Activated CD4-positive, CD25-positive, alpha-beta regulatory T cell treated with anti-CD3 and anti-CD28 coated beads, Interleukin-2, amount 50 U/mL, for 72 hours (primary cell): Measurements from ENCODE around the gene TBC1D22A.
"Not testable (repeated sequence)": the region's sequence is repeated elsewhere in the genome, so short reads cannot be mapped to it uniquely, and the experiment has no call there.

Source experiments
- DNase-seq: peaks from one replicate; pipeline ENCODE4 v3.0.0; 2021

Gene TBC1D22A

DNA sequence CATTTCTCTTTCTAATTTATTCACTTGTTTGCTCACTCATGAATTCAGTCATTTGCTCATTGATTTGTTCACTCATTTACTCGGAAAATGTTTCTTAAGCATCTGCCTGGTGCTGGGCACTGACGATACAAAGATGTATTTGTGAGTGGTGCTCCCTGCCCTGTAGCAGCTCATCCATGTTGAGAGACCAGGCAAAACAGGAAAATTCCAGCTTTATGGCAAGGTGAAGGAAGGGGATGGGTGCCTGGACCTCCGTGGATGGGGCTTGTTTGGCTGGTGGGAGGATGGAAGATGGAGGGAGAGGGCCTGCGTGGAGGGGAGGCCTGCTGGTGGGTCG is 53.1 kb downstream of the TBC1D22A start:
- no peak for DNase-seq

DNA sequence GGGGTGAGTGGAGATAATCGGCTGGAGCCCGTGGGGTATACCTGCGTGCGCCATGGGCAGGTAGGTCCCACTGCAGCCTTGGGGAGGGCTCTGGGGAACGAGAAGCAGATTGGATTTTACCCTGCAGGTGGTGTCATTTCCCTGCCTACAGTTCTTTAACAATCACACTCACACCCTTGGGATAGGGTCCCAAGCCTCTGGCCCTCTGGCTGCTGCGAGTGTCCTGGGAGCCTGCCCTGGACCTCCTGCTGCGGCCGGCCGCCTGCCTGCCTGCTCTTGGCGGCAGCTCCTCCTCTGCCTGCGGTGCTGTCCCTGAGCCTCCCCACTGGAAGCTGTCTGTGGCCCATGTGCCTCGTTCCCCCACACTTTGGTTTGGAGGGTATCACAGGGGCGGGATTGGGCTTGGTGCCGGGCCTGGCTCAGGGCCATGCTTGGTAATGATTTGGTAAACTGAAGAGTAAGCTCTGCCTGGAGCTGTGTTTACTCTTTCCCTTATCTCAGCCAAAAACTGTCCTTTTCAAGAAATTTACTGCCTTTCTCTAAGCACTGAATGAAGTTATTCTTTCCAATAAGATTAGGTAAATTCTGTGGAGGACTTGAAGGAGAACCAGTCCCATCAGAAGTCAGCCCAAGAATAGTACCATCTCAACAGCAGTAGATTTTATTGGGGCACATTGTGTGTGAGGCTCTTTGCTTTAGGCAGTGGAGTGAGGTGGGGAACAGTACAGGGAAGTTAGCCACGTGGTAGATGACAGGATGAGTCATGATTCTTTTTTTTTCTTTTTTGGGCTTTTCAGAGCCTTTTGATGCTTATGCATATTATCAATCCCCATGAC is 53.7 kb downstream of the TBC1D22A start:
- DNase-seq, result no peak

DNA sequence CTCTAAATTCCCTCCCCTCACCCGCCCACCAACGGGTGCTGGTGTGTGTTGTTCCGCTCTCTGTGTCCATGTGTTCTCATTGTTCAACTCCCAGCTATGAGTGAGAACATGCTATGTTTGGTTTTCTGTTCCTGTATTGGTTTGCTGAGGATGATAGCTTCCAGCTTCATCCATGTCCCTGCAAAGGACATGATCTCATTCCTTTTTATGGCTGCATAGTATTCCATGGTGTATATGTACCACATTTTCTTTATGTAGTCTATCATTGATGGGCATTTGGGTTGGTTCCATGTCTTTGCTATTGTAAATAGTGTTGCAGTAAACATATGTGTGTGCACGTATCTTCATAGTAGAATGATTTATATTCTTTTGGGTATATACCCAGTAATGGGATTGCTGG is 54.9 kb downstream of the TBC1D22A start:
- DNase-seq, result not testable (repeated sequence)

DNA sequence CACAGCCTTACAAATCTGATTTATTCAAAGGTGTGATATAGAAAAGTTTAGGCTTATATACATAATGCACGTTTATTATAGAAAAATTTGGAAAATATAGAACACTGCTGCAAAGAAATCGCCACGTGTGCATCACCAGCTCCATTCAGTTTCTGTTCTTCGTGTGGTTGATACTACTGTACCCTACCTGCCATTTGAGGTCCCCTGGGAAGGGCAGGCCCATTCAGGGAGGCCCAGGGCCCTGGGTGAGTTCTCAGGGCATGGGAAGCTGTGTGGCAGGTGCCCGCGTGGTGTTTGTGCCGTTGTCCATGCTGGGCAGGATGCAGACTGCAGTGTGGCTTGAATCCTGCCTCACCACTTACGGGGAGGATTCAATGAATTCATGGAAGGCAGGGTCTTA is 60.8 kb downstream of the TBC1D22A start:
- no peak for DNase-seq

DNA sequence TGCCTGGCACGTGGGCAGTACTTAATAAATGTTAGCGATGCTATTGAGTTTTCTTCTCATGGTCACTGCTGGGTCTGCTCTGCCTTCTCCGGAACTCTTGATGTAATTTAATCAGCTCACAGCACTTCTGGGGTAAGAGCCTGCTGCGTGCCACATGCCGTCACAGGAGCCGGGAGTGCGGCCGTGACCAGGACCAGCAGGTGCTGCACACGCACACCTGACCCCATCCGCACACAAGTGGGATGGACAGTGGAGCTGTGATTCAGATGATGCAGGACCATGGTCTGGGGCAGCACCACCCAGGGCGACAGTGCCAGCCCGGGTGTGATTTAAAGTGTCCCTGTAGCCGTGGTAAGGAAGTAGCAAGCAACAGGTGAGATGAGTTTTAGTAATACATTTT is 61.2 kb downstream of the TBC1D22A start:
- DNase-seq, result no peak

DNA sequence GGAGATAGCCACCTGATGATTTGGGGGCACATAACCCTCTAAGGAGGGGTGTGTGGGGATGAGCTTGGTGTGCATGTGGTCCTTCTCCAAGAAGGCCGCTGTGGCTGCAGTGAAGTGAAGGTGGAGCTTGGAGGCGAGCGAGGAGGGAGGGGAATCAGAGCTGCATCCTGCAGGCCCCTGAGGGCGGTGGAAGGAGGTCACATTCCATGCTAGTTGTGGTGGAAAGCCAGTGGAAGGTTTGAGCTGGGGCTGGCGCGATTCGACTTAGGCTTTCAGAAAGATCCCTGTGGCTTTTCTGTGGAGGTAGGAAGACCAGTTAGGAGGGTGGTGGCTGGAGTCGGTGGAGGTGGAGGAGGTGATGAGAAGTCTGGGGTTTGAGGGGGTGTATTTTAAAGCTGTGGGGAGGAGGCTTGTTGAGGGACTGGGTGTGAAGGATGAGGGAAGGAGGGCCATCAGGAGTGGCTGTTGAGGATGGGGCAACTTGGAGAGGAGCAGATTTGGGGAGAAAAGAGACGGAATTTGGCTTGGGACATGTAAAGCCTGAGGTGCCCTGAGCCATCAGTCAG is 62.0 kb downstream of the TBC1D22A start:
- no peak for DNase-seq

DNA sequence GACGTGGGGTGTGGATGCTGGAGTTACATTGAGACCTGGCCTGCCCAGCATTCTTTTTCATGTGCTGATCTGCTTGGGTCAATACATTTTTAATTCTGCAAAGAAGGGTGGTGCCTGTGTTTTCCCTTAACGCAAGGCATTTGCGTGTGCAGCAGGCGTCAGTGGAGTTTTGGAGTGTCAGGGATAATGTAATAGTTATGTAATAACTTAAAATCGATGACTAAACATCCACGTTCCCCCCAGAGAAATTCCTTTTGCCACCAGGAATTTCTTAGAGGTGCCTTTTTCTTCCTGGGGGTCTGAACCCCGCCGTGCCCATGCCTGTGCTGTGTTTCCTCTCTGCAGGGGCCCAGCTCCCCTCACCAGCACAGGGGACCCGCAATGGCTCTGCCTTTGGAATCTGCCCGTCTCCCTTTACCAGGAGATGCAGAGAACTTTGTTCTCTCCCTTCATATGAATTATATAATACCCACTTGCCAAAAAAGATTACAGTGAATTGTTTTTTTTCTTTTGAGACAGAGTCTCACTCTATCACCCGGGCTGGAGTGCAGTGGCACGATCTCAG is 62.6 kb downstream of the TBC1D22A start:
- no peak for DNase-seq

DNA sequence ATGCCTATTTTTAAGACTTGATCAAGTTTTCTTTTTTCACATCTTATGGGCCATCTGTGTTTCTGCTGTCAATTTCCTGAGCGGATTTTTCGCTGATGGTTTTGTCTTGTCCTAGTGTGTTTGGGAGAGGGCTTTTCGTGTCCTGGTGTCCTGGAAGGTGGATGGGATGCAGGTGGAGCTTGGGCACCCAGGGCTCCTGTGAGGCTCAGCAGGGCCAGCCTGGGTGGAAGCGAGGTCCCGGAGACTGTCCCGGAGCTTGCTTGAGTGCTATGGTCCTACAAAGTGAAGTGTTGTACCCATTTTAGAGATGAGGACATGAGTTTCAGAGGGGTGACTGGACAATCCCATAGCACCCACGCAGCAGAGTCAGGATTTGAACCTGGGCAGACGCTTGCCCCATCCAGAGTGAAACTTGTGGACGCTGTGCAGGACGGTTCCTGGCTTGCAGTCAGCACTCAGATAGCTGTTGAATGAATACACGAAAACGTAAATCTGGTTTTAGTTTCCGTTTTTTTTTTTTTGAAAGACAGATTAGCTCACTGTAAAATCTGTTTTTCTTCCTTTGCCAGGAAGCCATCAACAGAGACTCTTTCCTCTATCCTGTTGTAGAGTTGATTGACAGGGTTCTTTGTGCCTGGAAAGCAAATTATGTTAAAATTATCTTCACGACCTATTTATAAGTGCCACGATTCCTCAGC is 64.1 kb downstream of the TBC1D22A start:
- no peak for DNase-seq

DNA sequence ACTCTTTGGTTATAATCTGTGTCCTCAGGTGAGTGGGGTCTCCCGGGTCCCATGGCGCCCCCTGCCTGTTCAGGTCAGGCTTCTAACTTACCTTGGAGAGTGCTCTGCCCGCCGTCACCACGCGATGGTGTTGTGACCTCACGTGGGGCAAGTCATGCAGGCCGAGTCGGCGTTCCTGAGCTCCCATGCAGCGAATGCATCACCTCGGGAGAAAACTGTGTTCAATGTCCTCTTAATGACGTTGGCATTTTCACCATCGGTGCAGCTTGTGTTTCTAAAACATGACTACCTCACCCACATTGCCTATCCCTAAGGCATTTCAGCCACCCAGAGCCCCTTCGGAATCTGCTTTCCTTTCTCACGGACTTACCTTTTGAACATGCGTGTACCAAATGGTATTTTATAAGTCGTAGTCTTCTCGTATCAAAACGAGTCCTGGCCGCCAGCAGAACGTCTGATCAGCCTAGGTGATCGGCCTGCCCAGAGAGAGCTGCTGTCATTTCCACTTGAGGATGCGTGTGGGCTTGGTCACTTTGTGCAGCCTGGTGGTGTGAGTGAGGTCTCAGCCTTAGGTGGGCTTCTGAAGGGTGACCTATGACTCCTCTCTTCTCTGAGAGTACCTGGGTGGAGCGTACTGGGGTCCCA is 64.8 kb downstream of the TBC1D22A start:
- no peak for DNase-seq

DNA sequence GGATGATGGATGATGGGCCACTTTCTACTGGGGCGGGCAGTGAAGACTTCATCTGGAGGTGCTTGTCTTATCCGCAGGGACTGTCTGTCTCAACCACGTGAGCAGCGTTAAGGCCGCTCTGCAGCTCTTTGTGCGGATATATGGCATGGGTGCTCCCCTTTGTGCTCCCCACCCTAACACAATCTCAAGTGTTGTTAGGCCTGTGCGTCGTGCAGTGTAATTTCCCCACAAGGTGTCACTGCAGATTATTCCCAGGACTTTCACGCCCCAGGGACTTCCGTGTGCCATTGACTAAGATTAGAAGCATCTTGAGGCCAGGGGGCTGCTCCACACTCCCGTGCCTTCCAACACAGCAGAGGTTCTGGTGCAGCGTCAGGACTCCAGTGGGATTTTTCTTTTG is 65.3 kb downstream of the TBC1D22A start:
- no peak for DNase-seq

DNA sequence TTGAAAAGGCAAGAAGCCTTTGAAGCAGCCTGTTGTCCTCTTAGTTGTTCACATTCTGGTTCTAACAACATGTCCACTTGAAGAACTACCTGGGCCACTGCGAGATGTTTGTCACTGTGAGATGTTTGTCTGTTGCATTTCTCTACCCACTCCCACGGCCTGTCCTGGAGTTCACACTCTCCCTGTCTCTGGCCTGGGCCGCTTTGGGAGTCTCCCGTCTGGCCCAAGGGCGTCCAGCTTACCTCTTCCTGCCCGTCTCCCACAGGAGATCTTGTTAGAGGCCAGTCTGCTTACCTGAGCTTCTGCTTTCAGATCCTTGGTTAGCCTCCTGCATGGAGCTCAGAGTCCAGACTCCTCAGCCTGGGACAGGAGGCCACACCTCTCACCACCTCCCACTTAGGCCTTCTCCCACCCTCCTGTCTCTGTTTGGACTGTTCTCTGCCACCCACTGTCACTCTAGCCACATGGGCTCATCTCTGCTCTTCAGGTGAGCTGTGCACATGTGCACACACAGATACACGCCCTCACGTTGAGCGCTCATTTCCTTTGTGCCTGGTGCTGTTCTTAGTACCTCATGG is 66.0 kb downstream of the TBC1D22A start:
- no peak for DNase-seq

DNA sequence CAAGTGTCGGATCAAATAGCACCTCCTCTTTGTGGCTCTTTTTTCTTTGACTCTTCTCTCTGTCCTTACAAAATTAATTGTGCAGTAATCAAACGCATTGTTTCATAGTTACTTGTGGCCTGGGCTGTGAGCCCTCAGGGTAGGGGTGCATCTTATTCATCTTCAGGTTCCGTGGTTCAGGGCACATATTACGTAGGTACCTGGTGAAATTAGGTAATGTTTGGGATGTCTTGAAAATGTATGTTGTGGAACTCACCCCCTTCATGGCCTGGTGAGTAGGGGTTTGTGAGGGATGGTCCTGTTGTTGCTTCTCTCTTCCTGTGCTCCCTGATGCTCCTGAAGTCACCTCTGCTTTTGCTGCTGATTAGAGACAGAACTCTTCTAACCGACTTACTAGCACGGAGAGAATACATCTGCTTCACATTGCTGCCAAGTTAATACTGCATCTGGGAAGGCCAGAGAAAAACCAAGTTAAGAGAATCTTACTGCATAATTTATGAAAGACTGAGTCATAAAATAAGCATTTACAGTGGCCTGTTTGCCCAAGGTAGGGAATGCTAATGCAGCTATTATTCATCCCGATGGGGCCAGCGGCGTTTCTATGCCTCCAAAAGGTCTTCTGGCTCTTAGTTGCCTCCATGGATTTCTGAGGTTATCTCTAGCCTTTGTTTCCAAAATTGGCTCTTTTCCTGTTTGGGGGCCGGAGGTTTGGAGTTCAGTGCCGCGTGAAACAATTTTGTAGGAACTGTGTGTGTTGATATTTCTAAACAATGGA is 66.9 kb downstream of the TBC1D22A start:
- DNase-seq, result no peak

DNA sequence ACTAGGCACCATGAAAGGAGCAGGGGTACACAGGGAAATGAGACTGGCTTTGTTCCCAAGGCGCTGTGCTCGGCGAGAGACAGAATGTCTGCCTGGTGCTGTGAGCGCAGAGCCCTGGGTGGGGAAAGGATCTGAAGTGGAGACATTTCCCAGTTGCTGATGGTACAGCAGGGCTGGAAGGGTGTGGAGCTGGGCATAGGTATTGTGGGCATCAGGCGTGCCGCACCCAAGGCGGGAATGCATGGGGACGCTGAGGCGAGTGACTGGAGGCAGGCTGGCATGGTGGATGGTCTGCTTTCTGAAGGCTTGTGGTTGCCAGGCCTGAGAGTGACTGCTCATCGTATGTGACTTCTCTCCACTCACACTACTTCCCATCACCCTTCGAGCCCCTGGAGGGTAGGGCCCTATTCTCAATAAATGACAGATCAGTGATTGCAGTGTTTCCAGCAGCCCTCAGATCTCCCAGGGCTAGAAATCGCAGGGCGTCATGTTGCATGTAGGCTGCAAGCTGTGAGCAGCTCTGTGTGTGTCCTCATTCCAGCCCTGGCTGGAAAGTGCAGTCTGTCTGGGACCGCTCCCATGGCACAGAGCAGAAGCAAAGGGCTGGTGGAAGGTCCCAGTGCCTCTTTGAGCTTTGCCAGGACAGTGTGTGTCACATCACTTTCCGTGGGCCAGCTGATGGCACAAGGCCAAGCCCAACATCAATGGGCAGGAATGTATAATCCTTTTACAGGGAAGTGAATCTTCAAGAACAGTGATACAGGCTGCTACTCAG is 67.7 kb downstream of the TBC1D22A start:
- DNase-seq, result no peak

DNA sequence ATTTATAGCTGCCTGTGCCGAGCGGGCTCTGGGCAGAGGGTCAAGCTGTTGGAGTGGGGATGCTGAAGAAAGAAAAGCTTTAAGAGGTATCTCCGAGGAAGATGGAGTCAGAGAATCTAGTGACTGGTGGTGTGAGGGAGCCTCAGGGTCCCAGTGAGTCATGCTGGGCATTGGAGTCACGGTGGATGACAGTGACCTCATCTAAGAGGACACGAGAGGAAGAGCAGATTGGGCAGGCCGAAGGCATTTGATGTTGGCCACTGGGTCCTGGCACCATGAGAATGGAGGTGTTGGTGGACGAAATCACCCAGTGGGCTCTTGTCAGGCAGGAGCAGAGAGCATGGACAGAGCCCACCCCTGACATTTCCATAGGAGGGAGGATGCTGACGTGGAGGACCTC is 68.4 kb downstream of the TBC1D22A start:
- DNase-seq, result no peak

DNA sequence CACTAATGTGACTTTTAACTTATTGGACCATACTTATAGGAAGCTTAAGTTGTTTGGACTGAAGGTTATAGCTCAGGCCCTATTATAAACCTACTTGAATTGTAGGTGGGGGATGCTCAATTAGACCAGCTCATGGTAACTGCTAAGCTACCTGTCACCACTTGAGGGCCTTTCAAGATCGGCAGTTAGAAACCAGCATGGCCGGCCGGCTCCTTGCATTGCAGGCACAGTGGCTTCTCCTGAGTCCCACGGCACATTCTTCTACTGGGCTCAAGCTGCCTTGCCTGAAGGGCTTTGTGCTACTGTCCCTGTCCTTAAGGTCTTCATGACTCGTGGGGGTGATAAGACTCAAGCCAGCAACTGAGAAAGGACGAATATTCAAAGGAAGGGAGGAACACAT is 70.8 kb downstream of the TBC1D22A start:
- DNase-seq, result no peak

DNA sequence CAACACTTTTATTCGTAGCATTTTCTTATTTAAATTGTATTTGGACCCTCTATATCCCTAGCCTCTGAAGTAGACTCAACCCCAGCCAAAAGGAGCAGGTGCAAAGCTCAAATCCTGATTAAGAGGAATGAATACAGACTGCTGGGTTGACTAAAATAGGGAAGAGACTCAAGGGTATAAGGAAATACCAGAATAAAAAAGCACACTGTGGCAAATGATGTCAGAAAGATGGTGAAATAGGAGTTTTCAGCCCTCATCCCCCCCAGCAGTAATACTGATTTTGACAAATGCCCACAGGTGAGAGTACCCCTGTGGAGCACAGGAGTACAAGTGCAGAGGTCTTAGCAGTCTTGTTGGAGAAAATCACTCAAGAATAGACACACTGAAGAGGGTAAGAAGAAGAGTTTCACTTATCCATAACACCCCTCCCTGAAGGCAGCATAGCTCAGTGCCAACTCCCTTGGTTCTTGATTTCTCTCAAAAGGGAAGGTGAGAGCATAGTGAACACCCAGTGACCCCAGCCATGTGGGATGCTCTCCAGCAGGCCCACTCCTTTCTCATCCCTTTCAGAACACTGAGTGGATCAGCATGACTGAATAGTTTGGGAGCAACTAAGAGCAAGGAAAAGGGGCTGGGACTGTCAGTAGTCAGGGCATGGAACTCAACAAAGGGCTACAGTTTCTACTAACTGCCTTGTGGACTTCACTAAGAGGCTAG is 71.7 kb downstream of the TBC1D22A start:
- DNase-seq, result no peak

DNA sequence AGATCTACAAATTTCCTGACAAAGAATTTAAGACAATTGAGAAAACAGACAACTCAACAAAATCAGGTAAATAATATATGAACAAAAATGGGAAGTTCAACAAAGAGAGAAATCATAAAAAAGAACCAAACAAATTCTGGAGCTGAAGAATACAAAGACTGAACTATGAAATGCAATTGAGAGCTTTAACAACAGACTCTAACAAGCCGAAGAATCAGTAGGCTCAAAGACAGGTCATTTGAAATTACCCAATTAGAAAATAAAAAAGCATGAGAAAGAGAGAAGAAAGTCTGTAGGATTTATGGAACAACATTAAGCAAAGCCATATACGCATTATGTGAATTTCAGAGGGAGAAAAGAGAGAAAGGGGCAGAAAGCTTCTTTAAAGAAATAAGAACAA is 72.8 kb downstream of the TBC1D22A start:
- no peak for DNase-seq

DNA sequence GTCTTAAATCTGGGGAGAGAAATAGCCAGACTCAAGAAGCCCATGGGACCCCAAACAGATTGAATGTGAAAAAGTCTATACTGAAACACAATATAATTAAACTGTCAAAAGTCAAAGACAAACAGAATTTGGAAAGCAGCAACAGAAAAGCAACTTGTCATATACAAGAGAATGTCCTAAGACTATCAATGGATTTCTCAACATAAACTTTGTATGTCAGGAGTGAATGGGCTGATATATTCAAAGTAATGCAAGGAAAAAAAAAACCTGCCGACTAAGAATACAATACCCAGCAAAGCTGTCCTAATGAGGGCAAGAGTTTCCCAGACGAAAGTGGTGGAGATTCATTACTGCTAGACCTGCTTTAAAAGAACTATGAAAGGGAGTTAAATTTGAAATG is 73.2 kb downstream of the TBC1D22A start:
- DNase-seq, result no peak

DNA sequence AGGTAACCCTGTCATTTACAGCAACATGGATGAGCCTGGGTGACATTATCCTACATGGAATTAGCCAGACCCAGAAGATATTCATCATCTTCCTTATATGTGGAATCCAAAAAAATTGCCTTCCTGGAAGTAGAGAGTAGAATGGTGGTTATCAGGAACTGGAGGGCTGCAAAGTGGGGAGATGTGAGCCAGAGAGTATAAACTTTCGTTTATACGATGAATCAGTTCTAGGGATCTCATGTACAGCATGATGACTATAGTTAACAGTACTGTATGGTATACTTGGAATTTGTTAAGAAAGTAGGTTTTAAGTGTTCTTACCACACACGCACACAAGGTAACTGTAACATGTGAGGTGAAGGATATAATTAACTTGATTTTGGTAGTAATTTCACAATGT is 79.1 kb downstream of the TBC1D22A start:
- DNase-seq, result no peak

DNA sequence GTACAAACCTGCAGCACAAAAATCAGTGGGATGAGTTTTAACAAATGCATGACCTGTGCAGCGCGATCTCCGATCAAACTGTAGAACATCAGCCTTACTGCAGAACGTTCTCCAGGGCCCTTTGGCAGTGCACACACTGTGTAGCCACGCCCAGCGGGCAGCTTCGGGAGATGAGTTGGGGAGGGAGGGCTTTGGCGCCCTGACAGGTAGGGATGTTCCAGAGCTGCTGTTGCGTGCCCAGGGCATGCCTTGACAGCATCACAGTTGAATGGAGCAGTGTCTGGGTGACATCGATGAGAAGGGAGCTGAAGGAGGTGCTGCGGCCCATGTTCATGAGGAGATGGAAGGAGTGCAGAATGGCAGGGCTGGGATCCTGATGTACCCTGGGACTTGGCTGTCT is 80.2 kb downstream of the TBC1D22A start:
- DNase-seq, result no peak

DNA sequence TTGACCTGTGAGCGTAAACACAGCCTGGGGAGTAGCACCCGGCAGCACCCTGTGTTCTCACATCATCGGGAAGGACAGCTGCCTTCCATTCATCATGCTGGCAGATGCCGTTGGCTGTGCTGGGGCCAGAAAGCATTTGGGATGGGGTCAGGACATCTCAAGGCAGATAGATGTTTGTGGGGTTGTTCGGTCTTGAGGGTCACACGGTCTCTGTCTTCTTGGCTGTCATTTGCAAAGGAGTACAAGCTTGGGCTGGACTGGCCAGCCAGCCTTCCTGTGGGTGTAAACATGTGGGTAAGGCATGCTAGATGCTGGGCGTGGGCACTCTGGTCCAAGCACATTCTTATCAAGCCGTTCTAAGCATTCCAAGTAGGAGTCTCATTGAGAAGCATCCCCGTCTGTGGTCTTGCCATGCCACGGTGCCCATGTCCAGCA is 81.4 kb downstream of the TBC1D22A start:
- no peak for DNase-seq
